ENCODE results near the gene UPK3A. TPM values are rescaled to one million over a fixed set of nuclear protein-coding genes. Genes with fewer than 3 reads are reported as not detected.

Gene UPK3A
- total and polyA plus RNA-seq, 10 of the 15 experiments (the other 5 are each of a cell fraction or from before 2014, with no cell fraction given) = not detected

GRCh38 chr22:45280587-45280980 lies 4.2 kb upstream of the UPK3A start:
- 95% methylated on average over 3 of the region's 3 CpGs for WGBS (ENCODE audit: insufficient coverage, insufficient replicate concordance, low lambda C conversion rate, missing lambda C conversion rate)
- ATAC-seq (no peak), FAIRE-seq (peak; percentile 31), DNase-seq (ENCODE audit: low read depth, low spot score) (no peak)
- SMC1A ChIA-PET (ENCODE audit: uncharacterized antibody, unreplicated experiment) = interaction anchor here (1.3 kb wide), 1 partner anchor 34 kb away, joined by 3 read pairs; no protein-coding TSS in a partner anchor
- Histone ChIP-seq H3K4me1 (ENCODE audit: control insufficient read depth, insufficient read depth, low read length) (peaks cover 8% of the 10 kb centered on the region; the same call in 1 of the 2 replicates), H3K79me2 (ENCODE audit: control insufficient read depth, insufficient read depth, low read length) (no peaks in the 10 kb centered on the region), H3K4me2 (ENCODE audit: control insufficient read depth, insufficient read depth) (no peak overlapping the region), H3K36me3 (ENCODE audit: control insufficient read depth in 2 of 2, insufficient read depth in 2 of 2, low read length in 1 of 2) (no peaks in the 10 kb centered on the region), H2AFZ (ENCODE audit: control insufficient read depth, low read depth, low read length) (no peak overlapping the region), H3K27ac (ENCODE audit: control insufficient read depth, insufficient read depth) (no peak overlapping the region), H3K27me3 (replicated peaks in 1 of 2; ENCODE audit: control insufficient read depth in 2 of 2, insufficient read depth in 2 of 2, low read length in 1 of 2) (no peaks in the 10 kb centered on the region; a peak in 1 of 4 replicates), H3K9ac (ENCODE audit: control insufficient read depth, insufficient read depth, low read length) (no peak overlapping the region), H3K9me3 (replicated peaks; ENCODE audit: control insufficient read depth, insufficient read depth, low read length) (no peaks in the 10 kb centered on the region), H3K4me3 (no peak overlapping the region), H4K20me1 (ENCODE audit: control insufficient read depth, insufficient read depth) (no peaks in the 10 kb centered on the region)
- CTCF ChIA-PET = interaction anchor here (0.6 kb wide), 1 partner anchor 17 kb away, joined by 3 read pairs; no protein-coding TSS in a partner anchor
- RAD21 ChIA-PET (ENCODE audit: unreplicated experiment) = no interaction called here
- no TSS peak for BruUV-seq (replicated peaks)
- intact Hi-C loops (cut with micrococcal nuclease; ENCODE audit: unreplicated experiment) (loop anchor here (5.0 kb wide), 1 partner anchor 37 kb away; no protein-coding TSS in a partner anchor), in situ Hi-C loops (cut with MboI) (no loop called here)
- POLR2A ChIA-PET = interaction anchor here (0.6 to 0.7 kb wide), 3 partner anchors 26 to 388 kb away, joined by 3 to 4 read pairs (median 4); no protein-coding TSS in a partner anchor
- no peak for TF ChIP-seq TAF1 (IDR thresholded peaks at IDR 0.05; ENCODE audit: borderline replicate concordance, low read depth, low read length)
- TF ChIP-seq, protein P1, sequence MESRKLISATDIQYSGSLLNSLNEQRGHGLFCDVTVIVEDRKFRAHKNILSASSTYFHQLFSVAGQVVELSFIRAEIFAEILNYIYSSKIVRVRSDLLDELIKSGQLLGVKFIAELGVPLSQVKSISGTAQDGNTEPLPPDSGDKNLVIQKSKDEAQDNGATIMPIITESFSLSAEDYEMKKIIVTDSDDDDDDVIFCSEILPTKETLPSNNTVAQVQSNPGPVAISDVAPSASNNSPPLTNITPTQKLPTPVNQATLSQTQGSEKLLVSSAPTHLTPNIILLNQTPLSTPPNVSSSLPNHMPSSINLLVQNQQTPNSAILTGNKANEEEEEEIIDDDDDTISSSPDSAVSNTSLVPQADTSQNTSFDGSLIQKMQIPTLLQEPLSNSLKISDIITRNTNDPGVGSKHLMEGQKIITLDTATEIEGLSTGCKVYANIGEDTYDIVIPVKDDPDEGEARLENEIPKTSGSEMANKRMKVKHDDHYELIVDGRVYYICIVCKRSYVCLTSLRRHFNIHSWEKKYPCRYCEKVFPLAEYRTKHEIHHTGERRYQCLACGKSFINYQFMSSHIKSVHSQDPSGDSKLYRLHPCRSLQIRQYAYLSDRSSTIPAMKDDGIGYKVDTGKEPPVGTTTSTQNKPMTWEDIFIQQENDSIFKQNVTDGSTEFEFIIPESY (IDR thresholded peaks at IDR 0.05) = no peak
- no peak for TF ChIP-seq SMC3 (IDR thresholded peaks at IDR 0.05; ENCODE audit: borderline replicate concordance, low read length)
- no peak for TF ChIP-seq SIN3A (IDR thresholded peaks at IDR 0.05; ENCODE audit: low read depth, low read length)
- TF ChIP-seq, protein P2, sequence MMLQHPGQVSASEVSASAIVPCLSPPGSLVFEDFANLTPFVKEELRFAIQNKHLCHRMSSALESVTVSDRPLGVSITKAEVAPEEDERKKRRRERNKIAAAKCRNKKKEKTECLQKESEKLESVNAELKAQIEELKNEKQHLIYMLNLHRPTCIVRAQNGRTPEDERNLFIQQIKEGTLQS (IDR thresholded peaks at IDR 0.05; ENCODE audit: borderline replicate concordance, extremely low read depth, low read depth, low read length) = no peak
- no peak for TF ChIP-seq ZBTB40 (IDR thresholded peaks at IDR 0.05; ENCODE audit: borderline replicate concordance)
- TF ChIP-seq CBX3 (IDR thresholded peaks at IDR 0.05; ENCODE audit: borderline replicate concordance, low read depth) = no peak
- TF ChIP-seq NRF1 (conservative IDR thresholded peaks at IDR 0.05; ENCODE audit: low read depth, low read length) = no peak
- no peak for TF ChIP-seq EZH2 (IDR thresholded peaks at IDR 0.05; ENCODE audit: borderline replicate concordance, control insufficient read depth, low read depth, low read length)
- TF ChIP-seq LARP7 (IDR thresholded peaks at IDR 0.05) = no peak
- no peak for TF ChIP-seq ATF2 (IDR thresholded peaks at IDR 0.05; ENCODE audit: low read length)
